ENCODE measurements around the gene POR. TPM values are rescaled to one million over a fixed set of nuclear protein-coding genes. Genes with fewer than 3 reads are reported as not detected.
"Not testable (repeated sequence)": the region's sequence is repeated elsewhere in the genome, so short reads cannot be mapped to it uniquely, and the experiment has no call there.

The POR gene
- polyA plus RNA-seq, 3 donors = 52.9 to 82.2 (median 66.5) TPM

DNA sequence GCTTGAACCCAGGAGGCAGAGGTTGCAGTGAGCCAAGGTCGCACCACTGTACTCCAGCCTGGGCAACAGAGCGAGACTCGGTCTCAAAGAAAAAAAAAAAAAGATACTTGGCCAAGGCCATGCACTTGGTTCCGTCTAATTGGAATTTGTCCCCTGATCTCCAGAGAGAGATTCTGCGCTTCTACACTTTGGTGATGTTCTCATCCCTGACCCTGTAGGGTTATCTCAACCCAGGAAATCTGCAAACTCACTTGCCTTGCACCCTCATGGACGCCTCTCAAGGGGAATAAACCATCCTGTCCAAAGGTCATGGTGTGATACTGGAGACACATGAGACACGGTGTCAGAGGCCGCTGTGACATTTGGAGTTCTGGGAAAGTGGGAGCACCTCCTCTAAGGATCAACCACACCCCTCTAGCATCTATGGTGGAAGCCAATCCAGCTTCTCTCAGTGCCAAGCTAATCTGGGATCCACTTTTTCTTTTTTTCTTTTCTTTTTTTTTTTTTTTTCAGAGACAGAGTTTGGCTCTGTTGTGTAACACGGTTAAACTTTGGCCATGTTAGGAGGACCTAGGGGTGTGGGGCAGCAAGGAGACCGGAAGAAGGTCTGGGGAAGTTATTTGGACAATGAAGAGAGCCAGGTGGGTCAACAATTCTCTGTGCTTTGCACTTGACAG, 7.8 kb upstream of the POR start:
- DNase-seq (ENCODE audit: extremely low read depth in 1 of 11, low read depth in 9 of 11, low spot score in 4 of 11) = no peak

DNA sequence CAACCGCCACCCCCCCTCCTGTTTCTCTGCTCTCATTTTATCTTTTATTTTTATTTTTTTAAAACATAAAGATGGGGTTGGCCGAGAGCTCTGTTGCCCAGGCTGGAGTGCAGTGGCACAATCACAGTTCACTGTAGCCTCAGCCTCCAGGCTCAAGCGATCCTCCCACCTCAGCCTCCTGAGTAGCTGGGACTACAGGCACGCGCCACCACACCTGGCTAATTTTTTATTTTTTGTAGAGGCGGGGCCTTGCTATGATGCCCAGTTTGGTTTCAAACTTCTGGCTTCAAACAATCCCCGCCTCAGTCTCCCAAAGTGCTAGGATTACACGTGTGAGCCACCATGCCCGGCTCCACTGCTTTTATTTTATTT, 7.3 kb upstream of the POR start:
- DNase-seq (ENCODE audit: extremely low read depth in 1 of 11, low read depth in 9 of 11, low spot score in 4 of 11) = not testable (repeated sequence)

GRCh38 chr7:75909521-75910132, 5.3 kb upstream of the POR start:
- no peak for DNase-seq (ENCODE audit: extremely low read depth in 1 of 11, low read depth in 9 of 11, low spot score in 4 of 11)

- DNase-seq (ENCODE audit: extremely low read depth in 1 of 11, low read depth in 9 of 11, low spot score in 4 of 11) = not testable (repeated sequence)
Observed at GRCh38 chr7:75911186-75911585, 3.8 kb upstream of the POR start.

DNA sequence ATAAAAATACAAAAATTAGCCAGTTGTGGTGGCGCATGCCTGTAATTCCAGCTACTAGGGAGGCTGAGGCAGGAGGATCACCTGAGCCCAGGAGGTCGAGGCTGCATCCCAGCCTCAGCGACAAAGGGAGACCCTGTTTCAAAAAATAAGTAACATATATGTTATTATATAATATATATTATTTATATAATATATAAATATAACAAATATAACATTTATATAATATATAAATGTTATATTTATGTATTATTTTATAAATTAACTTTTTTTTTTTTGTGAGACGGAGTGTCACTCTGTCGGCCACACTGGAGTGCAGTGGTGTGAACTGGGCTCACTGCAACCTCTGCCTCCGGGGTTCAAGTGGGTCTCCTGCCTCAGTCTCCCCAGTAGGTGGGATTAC, 1.5 kb upstream of the POR start:
- no peak for DNase-seq (ENCODE audit: extremely low read depth in 1 of 11, low read depth in 9 of 11, low spot score in 4 of 11)

- no peak for DNase-seq (ENCODE audit: extremely low read depth in 1 of 11, low read depth in 9 of 11, low spot score in 4 of 11)
Observed at GRCh38 chr7:75914169-75914654, 743 bp upstream of the POR start.

DNA sequence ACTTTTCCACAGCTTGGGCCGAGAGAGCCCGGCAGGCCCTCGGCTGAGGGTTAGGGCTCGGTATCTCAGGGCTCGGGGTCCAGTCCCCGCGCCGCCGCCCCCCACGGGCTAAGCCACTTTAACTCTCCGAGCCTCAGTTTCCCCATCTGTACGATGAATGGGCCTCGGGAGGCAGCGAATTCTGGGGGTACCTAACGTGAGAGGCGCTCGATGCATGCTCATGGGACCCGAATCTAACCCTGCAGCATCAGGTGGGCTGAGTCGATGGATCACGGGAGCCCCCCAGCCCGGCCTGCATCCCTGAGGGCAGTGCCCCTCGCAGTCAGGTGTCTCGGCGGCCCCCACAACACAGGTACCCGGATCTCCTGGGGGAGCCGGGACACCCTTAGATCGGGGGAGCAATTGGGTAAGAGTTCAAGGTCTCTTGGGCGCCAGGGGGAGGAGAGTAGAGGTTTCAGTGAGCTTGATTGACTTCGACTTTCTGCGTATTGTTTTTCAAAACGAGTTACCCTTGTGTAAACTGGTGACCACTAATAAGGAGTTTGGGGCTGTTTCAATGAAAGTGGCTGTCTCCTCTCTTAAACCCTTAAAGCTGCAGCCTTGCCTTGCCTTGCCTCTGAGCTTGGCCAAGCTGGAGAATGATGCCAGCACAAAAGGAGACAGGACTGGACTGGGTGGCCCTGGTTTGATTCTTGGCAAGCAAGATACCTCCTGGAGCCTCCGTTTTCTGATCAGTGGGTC, 631 bp downstream of the POR start:
- DNase-seq (ENCODE audit: extremely low read depth in 1 of 11, low read depth in 9 of 11, low spot score in 4 of 11) = no peak

DNA sequence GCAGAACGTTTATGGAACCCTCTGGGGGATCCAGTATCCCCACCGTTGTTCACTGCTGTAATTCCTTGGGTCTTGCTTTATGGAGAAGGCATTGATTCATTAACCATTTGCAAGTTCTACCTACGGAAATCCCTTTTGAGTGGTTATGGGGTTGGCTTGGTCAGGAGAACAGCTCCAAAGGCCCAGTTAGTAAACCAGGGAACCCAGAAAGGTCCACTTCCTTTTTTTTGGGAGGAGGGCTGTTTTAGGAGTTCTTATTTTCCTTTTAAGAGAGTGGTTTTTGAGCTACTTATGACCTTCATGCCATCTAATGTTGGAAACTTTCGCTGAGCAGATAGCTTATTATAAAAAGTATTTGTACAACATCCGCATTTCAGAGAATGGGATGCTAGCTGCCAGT, 1.3 kb downstream of the POR start:
- DNase-seq (ENCODE audit: extremely low read depth in 1 of 11, low read depth in 9 of 11, low spot score in 4 of 11) = no peak

- DNase-seq (ENCODE audit: extremely low read depth in 1 of 11, low read depth in 9 of 11, low spot score in 4 of 11) = no peak
Observed at GRCh38 chr7:75916685-75917634, 2.0 kb downstream of the POR start.

GRCh38 chr7:75920431-75921161, 5.6 kb downstream of the POR start:
- no peak for DNase-seq (ENCODE audit: extremely low read depth in 1 of 11, low read depth in 9 of 11, low spot score in 4 of 11)

DNA sequence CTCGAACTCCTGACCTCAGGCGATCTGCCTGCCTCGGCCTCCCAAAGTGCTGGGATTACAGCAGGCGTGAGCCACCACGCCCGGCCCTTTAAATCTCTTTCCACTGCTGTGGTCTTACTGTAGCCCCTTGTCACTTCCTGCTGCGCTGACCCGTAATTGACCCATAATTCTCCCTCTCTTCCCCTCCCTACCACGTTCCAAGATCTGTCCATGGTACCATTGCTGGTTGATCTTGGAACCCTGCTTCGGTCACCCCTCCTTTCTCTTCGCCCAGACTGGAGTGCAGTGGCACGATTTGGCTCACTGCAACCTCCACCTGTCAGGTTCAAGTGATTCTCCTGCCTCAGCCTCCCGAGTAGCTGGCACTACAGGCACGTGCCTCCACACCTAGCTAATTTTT, 6.5 kb downstream of the POR start:
- no peak for DNase-seq (ENCODE audit: extremely low read depth in 1 of 11, low read depth in 9 of 11, low spot score in 4 of 11)

- DNase-seq (ENCODE audit: extremely low read depth in 1 of 11, low read depth in 9 of 11, low spot score in 4 of 11) = no peak
Observed at GRCh38 chr7:75922966-75923603, 8.1 kb downstream of the POR start.

DNA sequence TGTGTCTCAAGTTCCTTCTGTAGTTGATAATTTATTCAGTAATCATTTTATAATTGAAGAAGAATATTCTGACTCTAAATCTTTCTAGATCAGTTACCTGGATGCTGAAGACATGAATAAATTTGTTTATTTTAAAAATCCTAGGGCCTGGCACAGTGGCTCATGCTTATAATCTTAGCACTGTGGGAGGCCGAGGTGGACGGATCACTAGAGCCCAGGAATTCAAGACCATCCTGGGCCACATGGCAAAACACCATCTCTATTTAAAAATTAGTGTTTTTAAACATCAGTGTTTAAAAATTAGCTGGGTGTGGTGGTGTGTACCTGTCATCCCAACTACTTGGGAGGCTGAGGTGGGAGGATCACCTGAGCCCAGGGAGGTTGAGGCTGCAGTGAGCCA, 9.3 kb downstream of the POR start:
- no peak for DNase-seq (ENCODE audit: extremely low read depth in 1 of 11, low read depth in 9 of 11, low spot score in 4 of 11)

GRCh38 chr7:75924889-75925288, 9.9 kb downstream of the POR start:
- DNase-seq (ENCODE audit: extremely low read depth in 1 of 11, low read depth in 9 of 11, low spot score in 4 of 11) = no peak

DNA sequence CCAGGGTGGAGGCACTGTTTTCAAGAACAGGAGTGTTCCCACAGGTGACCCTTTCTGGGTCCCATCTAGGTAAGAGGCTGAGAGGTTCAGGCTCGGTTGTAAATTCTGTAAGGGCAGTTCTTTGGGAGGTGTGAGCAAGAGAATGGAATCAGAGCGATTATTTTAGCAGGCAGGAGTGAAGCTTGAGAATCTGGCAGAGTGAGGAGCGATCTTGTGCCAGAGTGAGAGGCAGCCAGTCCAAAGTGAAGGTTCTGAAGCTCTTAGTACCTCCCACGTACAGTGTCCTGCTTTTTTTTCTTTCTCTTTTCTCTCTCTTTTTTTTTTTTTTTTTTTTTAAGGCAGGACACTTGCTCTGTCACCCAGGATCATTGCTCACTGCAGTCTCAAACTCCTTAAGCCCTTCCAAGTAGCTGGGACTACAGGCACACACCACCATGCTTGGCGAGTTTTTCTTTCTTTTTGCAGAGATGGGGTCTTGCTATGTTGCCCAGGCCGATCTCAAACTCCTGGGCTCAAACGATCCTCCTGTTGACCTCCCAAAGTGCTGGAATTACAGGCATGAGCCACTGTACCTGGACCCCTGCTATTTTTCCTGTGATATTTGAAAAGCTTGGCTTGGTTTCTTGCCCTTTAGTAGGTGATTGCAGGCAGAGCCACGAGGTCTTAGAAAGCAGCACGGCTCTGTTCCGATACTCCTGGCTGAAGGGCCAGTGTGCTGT, 10.9 kb downstream of the POR start:
- DNase-seq (ENCODE audit: extremely low read depth in 1 of 11, low read depth in 9 of 11, low spot score in 4 of 11) = no peak

- DNase-seq (ENCODE audit: extremely low read depth in 1 of 11, low read depth in 9 of 11, low spot score in 4 of 11) = no peak
Observed at GRCh38 chr7:75928568-75928914, 13.6 kb downstream of the POR start.

DNA sequence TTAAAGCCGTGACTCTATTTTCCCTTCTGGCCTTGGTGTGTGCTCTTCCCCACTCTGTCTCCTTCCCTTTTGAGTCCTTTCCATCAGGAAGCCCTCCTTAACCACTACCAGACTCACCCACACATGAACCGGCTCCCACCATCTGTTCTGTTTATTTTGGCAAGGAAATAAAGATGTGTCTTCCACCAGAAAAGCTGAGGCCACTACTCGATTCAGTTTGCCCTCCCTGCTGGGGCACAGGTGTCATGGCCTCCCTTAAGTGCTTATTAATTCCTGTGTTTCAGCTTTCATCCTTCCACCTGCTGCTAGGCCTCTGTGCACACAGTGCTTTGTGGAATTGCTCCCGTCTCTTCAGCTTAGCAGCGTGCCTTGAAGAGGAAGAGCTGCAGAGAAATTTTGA, 16.7 kb downstream of the POR start:
- DNase-seq (ENCODE audit: extremely low read depth in 1 of 11, low read depth in 9 of 11, low spot score in 4 of 11) = no peak

Measured in renal cortex interstitium (tissue), 11 donors.